Measurements from ENCODE around the gene BCAS1.

DNA sequence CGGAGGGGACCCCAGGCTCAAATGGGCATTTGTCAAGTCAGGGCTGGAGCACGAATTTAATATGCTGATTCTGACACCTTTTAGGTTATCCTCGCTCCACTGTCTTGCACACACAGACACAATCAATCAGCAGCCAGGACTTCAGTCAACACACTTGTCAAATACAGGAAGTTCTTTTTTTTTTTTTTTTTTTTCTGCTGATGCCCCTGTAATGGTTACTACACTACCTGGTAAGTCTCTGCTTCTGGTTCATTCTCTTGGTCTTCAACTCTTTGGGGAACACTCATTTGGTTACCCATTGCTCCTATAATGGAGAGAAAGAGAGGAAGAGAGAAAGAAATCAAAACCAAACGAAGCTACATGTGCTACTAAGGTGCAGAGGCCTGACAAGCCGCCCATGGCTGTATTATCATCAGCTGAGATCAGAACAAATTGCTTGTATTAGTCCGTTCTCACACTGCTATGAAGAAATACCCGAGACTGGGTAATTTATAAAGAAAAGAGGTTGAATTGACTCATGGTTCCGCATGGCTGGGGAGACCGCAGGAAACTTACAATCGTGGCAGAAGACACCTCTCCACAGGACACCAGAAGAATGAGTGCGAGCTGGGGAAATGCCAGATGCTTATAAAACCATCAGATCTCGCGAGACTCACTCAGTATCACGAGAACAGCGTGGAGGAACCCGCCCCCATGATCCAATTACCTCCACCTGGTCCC, 11.8 kb downstream of the BCAS1 start:
- no peak for TF ChIP-seq CTCF (IDR thresholded peaks at IDR 0.05)
- TF ChIP-seq POLR2A (IDR thresholded peaks at IDR 0.05), result no peak

Data from right lobe of liver (tissue), 4 donors.